Uterus (tissue), 2 donors: ENCODE results near the gene SH3BP2.

Experiments
- CTCF ChIP-seq, 4 experiments: fragments of 200-600 bp in 2 of 4; fragments of 450-650 bp in 2 of 4; sonication (generic) in 2 of 4; IDR thresholded peaks; one replicate each; pipeline ENCODE4 v1.5.1; 2016 to 2019; ENCODE audit warnings: antibody characterized with exemption in 4 of 4, mild to moderate bottlenecking in 2 of 4, moderate library complexity in 1 of 4
- POLR2A ChIP-seq, 2 donors: fragments of 450-650 bp; IDR thresholded peaks; one replicate each; pipeline ENCODE4 v1.6.1; 2016; ENCODE audit warnings: antibody characterized with exemption in 2 of 2, mild to moderate bottlenecking in 1 of 2, moderate library complexity in 1 of 2

GRCh38 chr4:2755821-2756690 lies 36.8 kb upstream of the SH3BP2 start, which contains the start of gene TNIP2:
- TF ChIP-seq CTCF (IDR thresholded peaks at IDR 0.05) (peak in 3 of 4 experiments; percentile 44 to 68 (median 44)), POLR2A (IDR thresholded peaks at IDR 0.05) (peak; percentile 26 to 81)
